DND-41 (cell line): ENCODE measurements around the gene BLTP2.
"Not testable (repeated sequence)": the region's sequence is repeated elsewhere in the genome, so short reads cannot be mapped to it uniquely, and the experiment has no call there.

ENCODE experiments used
- CTCF ChIP-seq: IDR thresholded peaks from 2 replicates; pipeline ENCODE4 v1.5.1; 2012; ENCODE audit warnings: borderline replicate concordance, low read length, moderate library complexity, mild to moderate bottlenecking; ENCODE audit not compliant: poor library complexity, severe bottlenecking; ENCODE audit errors: extremely low read depth
- EZH2 ChIP-seq: IDR thresholded peaks from 3 replicates; pipeline ENCODE4 v1.6.1; 2012; ENCODE audit warnings: borderline replicate concordance, low read depth, mild to moderate bottlenecking, moderate library complexity, low read length, inconsistent platforms; ENCODE audit not compliant: severe bottlenecking

GRCh38 chr17:28658342-28658741 lies 13.4 kb upstream of the BLTP2 start:
- TF ChIP-seq CTCF, EZH2: not testable (repeated sequence)
